ENCODE data around the gene DNM3. TPM values are rescaled to one million over a fixed set of nuclear protein-coding genes. Genes with fewer than 3 reads are reported as not detected.

DNM3 gene
- total and polyA plus RNA-seq, 9 of the 15 experiments (the other 6 are each of a cell fraction or from before 2014, with no cell fraction given): 0.08 to 0.36 (median 0.22) TPM; not detected in 1

- no peak for TF ChIP-seq SMAD4 (CRISPR knock-in tag; conservative IDR thresholded peaks at IDR 0.05)
- TF ChIP-seq RFX7 (CRISPR knock-in tag; IDR thresholded peaks at IDR 0.05): no peak
- no peak for TF ChIP-seq DPF2 (IDR thresholded peaks at IDR 0.05)
- TF ChIP-seq ZBTB1 (CRISPR knock-in tag; IDR thresholded peaks at IDR 0.05; ENCODE audit: borderline replicate concordance, low read depth): no peak
- TF ChIP-seq RNF219 (CRISPR knock-in tag; IDR thresholded peaks at IDR 0.05): no peak
- no peak for TF ChIP-seq ZNF431 (CRISPR knock-in tag; IDR thresholded peaks at IDR 0.05)
- no peak for TF ChIP-seq ZNF398 (CRISPR knock-in tag; IDR thresholded peaks at IDR 0.05)
Observed at GRCh38 chr1:172276120-172276818, 435.0 kb downstream of the DNM3 start (continued).
